Adrenal gland (tissue), 12 donors: ENCODE results near the gene EIF4E1B. TPM values are rescaled to one million over a fixed set of nuclear protein-coding genes. Genes with fewer than 3 reads are reported as not detected.
A peak's percentile ranks its signal among the peaks of the same experiment; 100 is the strongest.

Source experiments
- DNase-seq, 7 donors: peaks; one replicate each; pipeline ENCODE4 v3.0.0-alpha.2; 2019 to 2020
- H3K27ac ChIP-seq, 5 donors: fragments of 200-600 bp; sonication (generic) in 4 of 5; 1 replicate in 3 of 5; 2 replicates in 2 of 5; pipeline versions ENCODE4 v1.5.1 to v1.8.0; 2016 to 2020; ENCODE audit warnings: mild to moderate bottlenecking in 1 of 5
- H3K27me3 ChIP-seq: fragments of 200-600 bp; 2 replicates; pipeline ENCODE4 v1.8.0; 2021
- H3K36me3 ChIP-seq, 2 donors: fragments of 200-600 bp; replicated peaks in 1 of 2; 1 replicate in 1 of 2; 2 replicates in 1 of 2; pipeline versions ENCODE4 v1.5.1 to v1.8.0; 2018 to 2022
- H3K4me1 ChIP-seq, 2 donors: fragments of 200-600 bp; replicated peaks in 1 of 2; 1 replicate in 1 of 2; 2 replicates in 1 of 2; pipeline versions ENCODE4 v1.5.1 to v1.8.0; 2018 to 2021
- H3K4me3 ChIP-seq, 4 donors: fragments of 200-600 bp; sonication (generic) in 3 of 4; one replicate each; pipeline ENCODE4 v1.5.1; 2016 to 2018
- H3K9me3 ChIP-seq, 3 donors: fragments of 200-600 bp; sonication (generic) in 1 of 3; replicated peaks in 1 of 3; 1 replicate in 2 of 3; 2 replicates in 1 of 3; pipeline versions ENCODE4 v1.5.1 to v1.8.0; 2016 to 2021
- CTCF ChIP-seq, 6 experiments: fragments of 450-650 bp in 4 of 6; fragments of 200-600 bp in 2 of 6; sonication (generic) in 1 of 6; IDR thresholded peaks; 1 replicate in 5 of 6; 2 replicates in 1 of 6; pipeline versions ENCODE4 v1.5.1 to v1.8.0; 2016 to 2021; ENCODE audit warnings: antibody characterized with exemption in 6 of 6, mild to moderate bottlenecking in 2 of 6, moderate library complexity in 1 of 6
- POLR2A ChIP-seq, 2 donors: fragments of 450-650 bp; IDR thresholded peaks; one replicate each; pipeline ENCODE4 v1.6.1; 2017; ENCODE audit warnings: antibody characterized with exemption in 2 of 2, mild to moderate bottlenecking in 2 of 2, moderate library complexity in 1 of 2
- WGBS, 4 donors: extraction: QIAGEN DNeasy Blood & Tissue Kit in 2 of 4; methylation state at CpG; one replicate each; pipeline versions ENCODE4 v1.1.5 to v1.1.7; 2013 to 2017; 5-methylcytosine and 5-hydroxymethylcytosine counted together
- intact Hi-C, 2 donors: fragments of 100-400 bp; cut with DNase I; formaldehyde crosslinking; loops; one replicate each; pipeline versions ENCODE4 v1.14.1 to v1.15.0; 2022 to 2023
- polyA plus RNA-seq, 3 donors: library from polyadenylated mRNA; stranded (reverse); fragments of 200-250 nt in 2 of 3; fragments of 350-450 nt in 1 of 3; fragmentation: Illumina TruSeq in 1 of 3; extraction: RNeasy Lipid Tissue Mini Kit (QIAGEN cat#74804) in 1 of 3; gene quantifications; one replicate each; pipeline ENCODE4 v1.2.3, GENCODE V29; 2013 to 2014
- total RNA-seq, 9 donors: library from RNA; depleted of rRNA in 4 of 9; stranded (reverse); fragments of >200 nt in 4 of 9; fragments of 120-200 nt in 1 of 9; fragmentation: NEBNext Ultra II Directional in 1 of 9; extraction: Animal tissue kit (Norgen Biotek cat#: 25700) in 1 of 9; gene quantifications; one replicate each; pipeline versions ENCODE4 v1.1.0 to v1.2.4, GENCODE V29; 2013 to 2023
- donor health status: healthy with polysubstance abuse.
- donor health status: Bipolar disorder and iron deficiency.
- donor health status: DM: yes; HTN: yes; CAD: no.
- donor health status: DM: no; HTN: no; CAD: no.
- donor health status: DM: no; HTN: no; CAD: no.
- donor health status: DM: yes; HTN: yes; CAD: no.

Gene EIF4E1B
- total and polyA plus RNA-seq, 12 donors: 0.24 to 0.44 (median 0.28) TPM; not detected in 7

GRCh38 chr5:176653401-176654385 is 23.2 kb downstream of the EIF4E1B start:
- Histone ChIP-seq H3K4me1 (peaks cover 20 to 26% of the 10 kb centered on the region in 2 donors), H3K36me3 (peaks cover 0 to 34% of the 10 kb centered on the region in 2 donors), H3K4me3 (no peak overlapping the region), H3K9me3 (no peaks in the 10 kb centered on the region), H3K27me3 (no peaks in the 10 kb centered on the region), H3K27ac (no peak overlapping the region)
- TF ChIP-seq POLR2A (IDR thresholded peaks at IDR 0.05): no peak
- TF ChIP-seq CTCF (IDR thresholded peaks at IDR 0.05): no peak
- DNase-seq: no peak
- intact Hi-C loops: loop anchor here in 1 of 2 donors (10.0 kb wide), 1 partner anchor 441 kb away; no protein-coding TSS in a partner anchor
- 84 to 93% (median 86%) methylated on average over 12 to 18 of the region's 18 CpGs for WGBS, 4 donors

- Histone ChIP-seq H3K36me3 (peaks cover 0 to 34% of the 10 kb centered on the region in 2 donors), H3K4me1 (peaks cover 15 to 22% of the 10 kb centered on the region in 2 donors), H3K27ac (no peak overlapping the region), H3K27me3 (no peaks in the 10 kb centered on the region), H3K4me3 (no peak overlapping the region), H3K9me3 (no peaks in the 10 kb centered on the region)
- no peak for DNase-seq
- intact Hi-C loops: loop anchor here (5.0 to 10.0 kb wide), 2 partner anchors 440 to 457 kb away; no protein-coding TSS in a partner anchor
- 89 to 95% (median 91%) methylated on average over 7 to 14 of the region's 14 CpGs for WGBS, 4 donors
- TF ChIP-seq CTCF (IDR thresholded peaks at IDR 0.05): no peak
- TF ChIP-seq POLR2A (IDR thresholded peaks at IDR 0.05): no peak
Measured at GRCh38 chr5:176654856-176655255, 24.4 kb downstream of the EIF4E1B start.

- intact Hi-C loops: loop anchor here (5.0 to 10.0 kb wide), 2 partner anchors 438 to 456 kb away; no protein-coding TSS in a partner anchor
- H3K27ac ChIP-seq: no peak overlapping the region
- H3K27me3 ChIP-seq: no peaks in the 10 kb centered on the region
- 85 to 91% (median 88%) methylated on average over 13 of the region's 13 CpGs for WGBS, 4 donors
- H3K4me1 ChIP-seq: peaks cover 7 to 11% of the 10 kb centered on the region in 2 donors
- no peak for DNase-seq
- H3K36me3 ChIP-seq: peaks cover 0 to 34% of the 10 kb centered on the region in 2 donors
- TF ChIP-seq CTCF (IDR thresholded peaks at IDR 0.05) (no peak), POLR2A (IDR thresholded peaks at IDR 0.05) (no peak)
- no peak overlapping the region for H3K4me3 ChIP-seq
- H3K9me3 ChIP-seq: no peaks in the 10 kb centered on the region
Measured at GRCh38 chr5:176656467-176656990, 26.1 kb downstream of the EIF4E1B start.

- TF ChIP-seq POLR2A (IDR thresholded peaks at IDR 0.05) (no peak), CTCF (IDR thresholded peaks at IDR 0.05) (peak; percentile 60 to 77 (median 71))
- Histone ChIP-seq H3K27me3 (no peaks in the 10 kb centered on the region), H3K4me1 (peaks cover 0 to 5% of the 10 kb centered on the region in 2 donors), H3K36me3 (peaks cover 0 to 30% of the 10 kb centered on the region in 2 donors), H3K27ac (peak overlapping the region in 1 of 5 donors; percentile 8), H3K9me3 (no peaks in the 10 kb centered on the region), H3K4me3 (no peak overlapping the region)
- DNase-seq: peak; percentile 59 to 88 (median 73)
- WGBS, 4 donors: 54 to 78% (median 65%) methylated on average over 6 to 14 of the region's 14 CpGs
- intact Hi-C loops: loop anchor here (5.0 to 10.0 kb wide), 2 partner anchors 437 to 454 kb away; no protein-coding TSS in a partner anchor
Measured at GRCh38 chr5:176658007-176658599, 27.6 kb downstream of the EIF4E1B start.
